SK-N-MC (cell line): ENCODE results near the gene PCDHGA8.
"Not testable (repeated sequence)": the region's sequence is repeated elsewhere in the genome, so short reads cannot be mapped to it uniquely, and the experiment has no call there.

Experiments
- DNase-seq: peaks from one replicate; pipeline ENCODE4 v3.0.0-alpha.2; 2011; ENCODE audit warnings: low read depth, low spot score
- H3K27ac ChIP-seq: fragments of 200-600 bp; sonication (generic); 2 replicates; pipeline ENCODE4 v1.5.1; 2016; ENCODE audit warnings: mixed run types
- H3K36me3 ChIP-seq: fragments of 200-600 bp; sonication (generic); 2 replicates; pipeline ENCODE4 v1.6.1; 2017; ENCODE audit warnings: antibody characterized with exemption, low read length, mixed read lengths; ENCODE audit not compliant: insufficient read depth
- H3K4me3 ChIP-seq: fragments of 200-600 bp; sonication (generic); 2 replicates; pipeline ENCODE4 v1.5.1; 2016
- H3K9ac ChIP-seq: fragments of 200-600 bp; sonication (generic); 2 replicates; pipeline ENCODE4 v1.8.0; 2017; ENCODE audit warnings: mixed run types, mixed read lengths; ENCODE audit not compliant: insufficient read length
- H3K9me3 ChIP-seq: fragments of 200-600 bp; sonication (generic); 2 replicates; pipeline ENCODE4 v1.6.1; 2017; ENCODE audit warnings: low read depth, mild to moderate bottlenecking, antibody characterized with exemption, low read length, moderate library complexity, mixed read lengths
- EZH2 ChIP-seq: fragments of 200-600 bp; sonication (generic); IDR thresholded peaks from one replicate; pipeline ENCODE4 v1.6.1; 2017; ENCODE audit warnings: antibody characterized with exemption
- FOXP2 ChIP-seq: optimal IDR thresholded peaks from 2 replicates; pipeline ENCODE3; 2011; ENCODE audit warnings: mild to moderate bottlenecking, moderate library complexity; ENCODE audit not compliant: insufficient read depth; ENCODE audit errors: extremely low read length, control extremely low read depth
- POLR2AphosphoS5 ChIP-seq: IDR thresholded peaks from 2 replicates; pipeline ENCODE4 v1.6.1; 2012; ENCODE audit warnings: mild to moderate bottlenecking, low read depth, low read length, borderline replicate concordance

Gene PCDHGA8

DNA sequence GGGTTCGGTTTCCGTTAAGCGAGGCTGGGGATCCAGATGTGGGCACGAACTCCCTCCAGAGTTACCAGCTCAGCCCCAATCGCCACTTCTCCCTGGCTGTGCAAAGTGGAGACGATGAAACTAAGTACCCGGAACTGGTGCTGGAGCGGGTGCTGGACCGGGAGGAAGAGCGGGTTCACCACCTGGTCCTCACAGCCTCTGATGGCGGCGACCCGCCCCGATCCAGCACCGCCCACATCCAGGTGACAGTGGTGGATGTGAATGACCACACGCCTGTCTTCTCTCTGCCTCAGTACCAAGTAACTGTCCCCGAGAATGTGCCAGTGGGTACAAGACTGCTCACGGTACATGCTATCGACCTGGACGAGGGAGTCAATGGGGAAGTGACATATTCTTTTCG lies 9.1 kb upstream of the PCDHGA8 start:
- DNase-seq: no peak
- Histone ChIP-seq H3K4me3 (peak overlapping the region; percentile 76), H3K36me3 (no peaks in the 10 kb centered on the region), H3K9ac (no peak overlapping the region), H3K9me3 (no peaks in the 10 kb centered on the region), H3K27ac (no peak overlapping the region)
- TF ChIP-seq POLR2AphosphoS5 (no peak), EZH2 (no peak), FOXP2 (no peak)

- H3K27ac ChIP-seq: no peak overlapping the region
- DNase-seq: no peak
- no peak overlapping the region for H3K9ac ChIP-seq
- H3K4me3 ChIP-seq: no peak overlapping the region
- H3K9me3 ChIP-seq: no peaks in the 10 kb centered on the region
- H3K36me3 ChIP-seq: no peaks in the 10 kb centered on the region
- TF ChIP-seq POLR2AphosphoS5: no peak
- no peak for TF ChIP-seq FOXP2
- no peak for TF ChIP-seq EZH2
These were observed 7.8 kb upstream of the PCDHGA8 start for GRCh38 chr5:141384471-141385267.

DNA sequence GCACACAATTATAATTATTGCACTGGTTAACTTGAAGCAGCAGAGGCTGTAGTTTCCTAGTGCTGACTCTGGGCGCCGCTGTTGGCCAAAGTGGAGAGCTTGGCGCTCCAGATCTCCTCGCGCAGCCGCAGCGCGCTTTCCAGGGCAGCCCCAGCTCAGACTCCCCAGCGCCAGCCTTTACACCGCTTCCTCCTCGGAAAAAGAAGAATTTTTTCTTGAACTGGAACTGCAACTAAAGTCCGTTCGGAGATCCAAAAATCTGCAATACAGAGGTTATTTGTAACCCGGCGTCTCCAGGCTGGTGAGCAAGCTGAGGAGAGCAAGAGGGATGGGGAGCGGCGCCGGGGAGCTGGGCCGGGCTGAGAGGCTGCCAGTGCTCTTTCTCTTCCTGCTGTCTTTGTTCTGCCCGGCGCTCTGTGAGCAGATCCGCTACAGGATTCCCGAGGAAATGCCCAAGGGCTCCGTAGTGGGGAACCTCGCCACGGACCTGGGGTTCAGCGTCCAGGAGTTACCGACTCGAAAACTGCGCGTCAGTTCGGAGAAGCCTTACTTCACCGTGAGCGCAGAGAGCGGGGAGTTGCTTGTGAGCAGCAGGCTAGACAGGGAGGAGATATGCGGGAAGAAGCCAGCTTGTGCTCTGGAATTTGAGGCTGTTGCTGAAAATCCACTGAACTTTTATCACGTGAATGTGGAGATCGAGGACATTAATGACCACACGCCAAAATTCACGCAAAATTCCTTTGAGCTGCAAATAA lies 4.7 kb upstream of the PCDHGA8 start, which contains the start of gene PCDHGB4:
Gene PCDHGB4, plus strand, starts transcription at position 142 of the 755 bp plus-strand sequence. Its CDS starts 187 bp downstream, at position 329.
- DNase-seq, H3K36me3 ChIP-seq, H3K4me3 ChIP-seq, H3K9me3 ChIP-seq, H3K9ac ChIP-seq, H3K27ac ChIP-seq: not testable (repeated sequence)

- H3K27ac ChIP-seq: no peak overlapping the region
- DNase-seq: no peak
- no peak overlapping the region for H3K9ac ChIP-seq
- no peak overlapping the region for H3K4me3 ChIP-seq
- H3K36me3 ChIP-seq: no peaks in the 10 kb centered on the region
- no peaks in the 10 kb centered on the region for H3K9me3 ChIP-seq
- TF ChIP-seq POLR2AphosphoS5: no peak
- TF ChIP-seq EZH2: no peak
- no peak for TF ChIP-seq FOXP2
These were observed 3.8 kb upstream of the PCDHGA8 start for GRCh38 chr5:141388661-141389060.

- H3K27ac ChIP-seq: no peak overlapping the region
- H3K36me3 ChIP-seq: no peaks in the 10 kb centered on the region
- H3K9me3 ChIP-seq: no peaks in the 10 kb centered on the region
- no peak overlapping the region for H3K9ac ChIP-seq
- TF ChIP-seq POLR2AphosphoS5 (no peak), FOXP2 (no peak), EZH2 (no peak)
- H3K4me3 ChIP-seq: no peak overlapping the region
- no peak for DNase-seq
These were observed 3.0 kb upstream of the PCDHGA8 start for GRCh38 chr5:141389153-141390042.

- no peak overlapping the region for H3K27ac ChIP-seq
- no peaks in the 10 kb centered on the region for H3K9me3 ChIP-seq
- no peaks in the 10 kb centered on the region for H3K36me3 ChIP-seq
- DNase-seq: no peak
- no peak overlapping the region for H3K4me3 ChIP-seq
- no peak for TF ChIP-seq EZH2
- no peak overlapping the region for H3K9ac ChIP-seq
These were observed 834 bp downstream of the PCDHGA8 start for GRCh38 chr5:141393267-141393666.

DNA sequence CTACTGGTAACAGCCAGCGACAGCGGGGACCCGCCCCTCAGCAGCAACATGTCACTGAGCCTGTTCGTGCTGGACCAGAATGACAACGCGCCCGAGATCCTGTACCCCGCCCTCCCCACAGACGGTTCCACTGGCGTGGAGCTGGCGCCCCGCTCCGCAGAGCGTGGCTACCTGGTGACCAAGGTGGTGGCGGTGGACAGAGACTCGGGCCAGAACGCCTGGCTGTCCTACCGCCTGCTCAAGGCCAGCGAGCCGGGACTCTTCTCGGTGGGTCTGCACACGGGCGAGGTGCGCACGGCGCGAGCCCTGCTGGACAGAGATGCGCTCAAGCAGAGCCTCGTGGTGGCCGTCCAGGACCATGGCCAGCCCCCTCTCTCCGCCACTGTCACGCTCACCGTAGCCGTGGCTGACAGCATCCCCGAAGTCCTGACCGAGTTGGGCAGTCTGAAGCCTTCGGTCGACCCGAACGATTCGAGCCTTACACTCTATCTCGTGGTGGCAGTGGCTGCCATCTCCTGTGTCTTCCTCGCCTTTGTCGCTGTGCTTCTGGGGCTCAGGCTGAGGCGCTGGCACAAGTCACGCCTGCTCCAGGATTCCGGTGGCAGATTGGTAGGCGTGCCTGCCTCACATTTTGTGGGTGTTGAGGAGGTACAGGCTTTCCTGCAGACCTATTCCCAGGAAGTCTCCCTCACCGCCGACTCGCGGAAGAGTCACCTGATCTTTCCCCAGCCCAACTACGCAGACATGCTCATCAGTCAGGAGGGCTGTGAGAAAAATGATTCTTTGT lies 2.2 kb downstream of the PCDHGA8 start:
- H3K9me3 ChIP-seq, H3K36me3 ChIP-seq, H3K27ac ChIP-seq, H3K4me3 ChIP-seq, DNase-seq, H3K9ac ChIP-seq: not testable (repeated sequence)

DNA sequence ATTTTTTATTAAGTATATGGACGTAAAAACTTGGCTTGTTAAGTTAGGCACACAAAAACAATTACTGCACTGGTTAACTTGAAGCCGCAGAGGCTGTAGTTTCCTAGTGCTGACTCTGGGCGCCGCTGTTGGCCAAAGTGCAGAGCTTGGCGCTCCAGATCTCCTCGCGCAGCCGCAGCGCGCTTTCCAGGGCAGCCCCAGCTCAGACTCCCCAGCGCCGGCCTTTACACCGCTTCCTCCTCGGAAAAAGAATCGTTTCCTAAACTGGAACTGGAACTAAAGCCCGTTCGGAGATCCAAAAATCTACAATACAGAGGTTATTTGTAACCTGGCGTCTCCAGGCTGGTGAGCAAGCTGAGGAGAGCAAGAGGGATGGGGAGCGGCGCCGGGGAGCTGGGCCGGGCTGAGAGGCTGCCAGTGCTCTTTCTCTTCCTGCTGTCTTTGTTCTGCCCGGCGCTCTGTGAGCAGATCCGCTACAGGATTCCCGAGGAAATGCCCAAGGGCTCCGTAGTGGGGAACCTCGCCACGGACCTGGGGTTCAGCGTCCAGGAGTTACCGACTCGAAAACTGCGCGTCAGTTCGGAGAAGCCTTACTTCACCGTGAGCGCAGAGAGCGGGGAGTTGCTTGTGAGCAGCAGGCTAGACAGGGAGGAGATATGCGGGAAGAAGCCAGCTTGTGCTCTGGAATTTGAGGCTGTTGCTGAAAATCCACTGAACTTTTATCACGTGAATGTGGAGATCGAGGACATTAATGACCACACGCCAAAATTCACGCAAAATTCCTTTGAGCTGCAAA lies 5.5 kb downstream of the PCDHGA8 start, which contains the start of gene PCDHGB5:
Gene PCDHGB5, plus strand, starts transcription at position 192 of the 796 bp plus-strand sequence. Its CDS starts 181 bp downstream, at position 373.
- not testable (repeated sequence) for H3K4me3 ChIP-seq, H3K9ac ChIP-seq, H3K27ac ChIP-seq, H3K36me3 ChIP-seq, DNase-seq, H3K9me3 ChIP-seq
